SK-N-SH treated with all-trans-retinoic acid at 6 μM for 48 hours (cell line): ENCODE data around the gene CDK5RAP2.

Source experiments
- ARNTL ChIP-seq: fragments of 450-650 bp; formaldehyde crosslinking; IDR thresholded peaks from 2 replicates; pipeline ENCODE4 v1.5.0; 2020; ENCODE audit warnings: low read depth, mild to moderate bottlenecking, moderate library complexity, borderline replicate concordance
- CSDC2 ChIP-seq: fragments of 250-450 bp; sonication (Bioruptor Pico); IDR thresholded peaks from 2 replicates; pipeline ENCODE4 v1.5.0; 2020; ENCODE audit warnings: mild to moderate bottlenecking, moderate library complexity
- ESRRG ChIP-seq: fragments of 250-450 bp; sonication (Bioruptor Pico); IDR thresholded peaks from 2 replicates; pipeline ENCODE4 v1.6.1; 2021; ENCODE audit warnings: mild to moderate bottlenecking
- PPARA ChIP-seq: fragments of 250-450 bp; sonication (Bioruptor Pico); IDR thresholded peaks from 2 replicates; pipeline ENCODE4 v1.5.0; 2020; ENCODE audit warnings: mild to moderate bottlenecking, borderline replicate concordance
- RARB ChIP-seq: fragments of 250-450 bp; sonication (Bioruptor Pico); IDR thresholded peaks from 2 replicates; pipeline ENCODE4 v1.8.0; 2021; ENCODE audit warnings: mild to moderate bottlenecking, moderate library complexity
- SNAI2 ChIP-seq: fragments of 250-450 bp; sonication (Bioruptor Pico); IDR thresholded peaks from 2 replicates; pipeline ENCODE4 v1.5.0; 2020; ENCODE audit warnings: mild to moderate bottlenecking, moderate library complexity
- TCF4 ChIP-seq: fragments of 250-450 bp; sonication (Bioruptor Pico); IDR thresholded peaks from 2 replicates; pipeline ENCODE4 v1.8.0; 2021; ENCODE audit warnings: mild to moderate bottlenecking, moderate library complexity, borderline replicate concordance
- ZFP3 ChIP-seq: fragments of 250-450 bp; sonication (Bioruptor Pico); IDR thresholded peaks from 2 replicates; pipeline ENCODE4 v1.5.0; 2020; ENCODE audit warnings: mild to moderate bottlenecking, moderate library complexity
- ZFP30 ChIP-seq: fragments of 450-650 bp; formaldehyde crosslinking; IDR thresholded peaks from 2 replicates; pipeline ENCODE4 v1.5.0; 2022; ENCODE audit warnings: mild to moderate bottlenecking, moderate library complexity
- ZNF565 ChIP-seq: fragments of 450-650 bp; formaldehyde crosslinking; conservative IDR thresholded peaks from 2 replicates; pipeline ENCODE4 v1.5.0; 2020; ENCODE audit warnings: low read depth, mild to moderate bottlenecking, moderate library complexity
- ZNF70 ChIP-seq: fragments of 450-650 bp; formaldehyde crosslinking; IDR thresholded peaks from 2 replicates; pipeline ENCODE4 v1.5.0; 2020; ENCODE audit warnings: mild to moderate bottlenecking, moderate library complexity
- ZNF8 ChIP-seq: fragments of 450-650 bp; formaldehyde crosslinking; IDR thresholded peaks from 2 replicates; pipeline ENCODE4 v1.5.0; 2020; ENCODE audit warnings: mild to moderate bottlenecking, moderate library complexity
- TF ChIP-seq, protein P1 (sequence below): fragments of 250-450 bp; sonication (Bioruptor Pico); IDR thresholded peaks from 2 replicates; pipeline ENCODE4 v1.5.1; 2021; ENCODE audit warnings: mild to moderate bottlenecking, moderate library complexity
- TF ChIP-seq, protein P2 (sequence below): fragments of 250-450 bp; sonication (Bioruptor Pico); IDR thresholded peaks from 2 replicates; pipeline ENCODE4 v1.8.0; 2020; ENCODE audit warnings: mild to moderate bottlenecking, moderate library complexity, borderline replicate concordance

DNA sequence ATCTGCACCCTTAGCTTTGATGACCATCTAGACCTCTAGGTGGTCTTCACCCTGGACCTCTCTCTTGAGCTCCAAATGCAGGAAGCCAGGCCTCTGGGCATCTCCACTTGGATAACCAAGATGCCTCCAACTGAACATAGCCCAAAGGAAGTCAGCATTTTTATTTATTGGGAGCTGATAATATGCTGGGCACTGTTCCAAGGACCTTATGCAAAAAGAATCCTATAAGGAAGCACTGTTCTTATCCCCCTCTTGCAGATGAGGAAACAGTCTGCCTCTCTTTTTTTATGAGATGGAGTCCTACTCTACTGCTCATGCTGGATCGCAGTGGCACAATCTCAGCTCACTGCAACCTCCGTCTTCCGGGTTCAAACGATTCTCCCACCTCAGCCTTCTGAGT is 219.9 kb downstream of the CDK5RAP2 start:
- no peak for TF ChIP-seq CSDC2 (CRISPR knock-in tag)
- no peak for TF ChIP-seq ZNF8 (CRISPR knock-in tag)
- TF ChIP-seq, protein P1, sequence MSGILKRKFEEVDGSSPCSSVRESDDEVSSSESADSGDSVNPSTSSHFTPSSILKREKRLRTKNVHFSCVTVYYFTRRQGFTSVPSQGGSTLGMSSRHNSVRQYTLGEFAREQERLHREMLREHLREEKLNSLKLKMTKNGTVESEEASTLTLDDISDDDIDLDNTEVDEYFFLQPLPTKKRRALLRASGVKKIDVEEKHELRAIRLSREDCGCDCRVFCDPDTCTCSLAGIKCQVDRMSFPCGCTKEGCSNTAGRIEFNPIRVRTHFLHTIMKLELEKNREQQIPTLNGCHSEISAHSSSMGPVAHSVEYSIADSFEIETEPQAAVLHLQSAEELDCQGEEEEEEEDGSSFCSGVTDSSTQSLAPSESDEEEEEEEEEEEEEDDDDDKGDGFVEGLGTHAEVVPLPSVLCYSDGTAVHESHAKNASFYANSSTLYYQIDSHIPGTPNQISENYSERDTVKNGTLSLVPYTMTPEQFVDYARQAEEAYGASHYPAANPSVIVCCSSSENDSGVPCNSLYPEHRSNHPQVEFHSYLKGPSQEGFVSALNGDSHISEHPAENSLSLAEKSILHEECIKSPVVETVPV (CRISPR knock-in tag), result no peak
- no peak for TF ChIP-seq ZFP30 (CRISPR knock-in tag)
- no peak for TF ChIP-seq ZNF565
- no peak for TF ChIP-seq ARNTL (CRISPR knock-in tag)
- TF ChIP-seq TCF4 (CRISPR knock-in tag), result no peak
- no peak for TF ChIP-seq ESRRG (CRISPR knock-in tag)
- TF ChIP-seq RARB (CRISPR knock-in tag), result no peak
- TF ChIP-seq PPARA (CRISPR knock-in tag), result no peak
- no peak for TF ChIP-seq SNAI2 (CRISPR knock-in tag)
- TF ChIP-seq ZNF70, result no peak
- no peak for TF ChIP-seq ZFP3 (CRISPR knock-in tag)
- TF ChIP-seq, protein P2, sequence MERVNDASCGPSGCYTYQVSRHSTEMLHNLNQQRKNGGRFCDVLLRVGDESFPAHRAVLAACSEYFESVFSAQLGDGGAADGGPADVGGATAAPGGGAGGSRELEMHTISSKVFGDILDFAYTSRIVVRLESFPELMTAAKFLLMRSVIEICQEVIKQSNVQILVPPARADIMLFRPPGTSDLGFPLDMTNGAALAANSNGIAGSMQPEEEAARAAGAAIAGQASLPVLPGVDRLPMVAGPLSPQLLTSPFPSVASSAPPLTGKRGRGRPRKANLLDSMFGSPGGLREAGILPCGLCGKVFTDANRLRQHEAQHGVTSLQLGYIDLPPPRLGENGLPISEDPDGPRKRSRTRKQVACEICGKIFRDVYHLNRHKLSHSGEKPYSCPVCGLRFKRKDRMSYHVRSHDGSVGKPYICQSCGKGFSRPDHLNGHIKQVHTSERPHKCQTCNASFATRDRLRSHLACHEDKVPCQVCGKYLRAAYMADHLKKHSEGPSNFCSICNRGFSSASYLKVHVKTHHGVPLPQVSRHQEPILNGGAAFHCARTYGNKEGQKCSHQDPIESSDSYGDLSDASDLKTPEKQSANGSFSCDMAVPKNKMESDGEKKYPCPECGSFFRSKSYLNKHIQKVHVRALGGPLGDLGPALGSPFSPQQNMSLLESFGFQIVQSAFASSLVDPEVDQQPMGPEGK (CRISPR knock-in tag), result no peak
